Endothelial cell of umbilical vein (primary cell): ENCODE measurements around the gene CAMSAP3. TPM values are rescaled to one million over a fixed set of nuclear protein-coding genes. Genes with fewer than 3 reads are reported as not detected.

Experiments
- BruUV-seq: library from RNA; stranded (reverse); fragments of 400-500 nt; replicated peaks from 2 replicates; lab custom pipeline; 2021; lab: Mats Ljungman, UMichigan
- CTCF ChIA-PET: fragments of 300-600, 350-600 bp; sonication (Branson Sonifier 250); formaldehyde crosslinking; loops from one replicate; lab custom pipeline; 2021; ENCODE audit warnings: antibody characterized with exemption, inconsistent platforms; lab: Charles Lee
- POLR2A ChIA-PET: fragments of 300-600, 350-600 bp; sonication (Branson Sonifier 250); formaldehyde crosslinking; loops from one replicate; lab custom pipeline; 2021; ENCODE audit warnings: antibody characterized with exemption, inconsistent platforms; lab: Charles Lee
- DNase-seq: peaks from one replicate; pipeline ENCODE4 v3.0.0-alpha.2; 2011; ENCODE audit warnings: low read depth, low spot score
- FAIRE-seq: peaks from 2 replicates; lab custom pipeline; 2011; peaks lifted over from hg19 to GRCh38; lab: Jason Lieb, UNC
- H2AFZ ChIP-seq: 2 replicates; pipeline ENCODE4 v1.6.0; 2012; ENCODE audit warnings: low read depth, low read length, control low read depth, inconsistent platforms
- H3K27ac ChIP-seq: 2 replicates; pipeline ENCODE4 v1.5.1; 2011; ENCODE audit warnings: low read depth, mild to moderate bottlenecking, control low read depth, low read length, moderate library complexity; ENCODE audit not compliant: insufficient read depth
- H3K27me3 ChIP-seq, 2 experiments: 2 replicates each; pipeline versions ENCODE4 v1.6.0 to v1.6.1; 2011; ENCODE audit warnings: low read length in 2 of 2, mixed read lengths in 1 of 2; ENCODE audit not compliant: control insufficient read depth in 2 of 2, insufficient read depth in 2 of 2
- H3K36me3 ChIP-seq, 2 experiments: 2 replicates in 1 of 2; 3 replicates in 1 of 2; pipeline ENCODE4 v1.5.1; 2011; ENCODE audit warnings: low read length in 2 of 2, mild to moderate bottlenecking in 1 of 2, moderate library complexity in 1 of 2; ENCODE audit not compliant: control insufficient read depth in 2 of 2, insufficient read depth in 2 of 2; ENCODE audit errors: extremely low read depth in 1 of 2
- H3K4me1 ChIP-seq: 3 replicates; pipeline ENCODE4 v1.5.1; 2011; ENCODE audit warnings: mild to moderate bottlenecking, low read length; ENCODE audit not compliant: control insufficient read depth, insufficient read depth; ENCODE audit errors: extremely low read depth
- H3K4me2 ChIP-seq: 2 replicates; pipeline ENCODE4 v1.6.1; 2011; ENCODE audit warnings: low read length, control low read depth, mixed read lengths; ENCODE audit not compliant: insufficient read depth
- H3K4me3 ChIP-seq, 3 experiments: fragments of 200-600 bp in 1 of 3; sonication (generic), shearing (Covaris generic) in 1 of 3; replicated peaks in 1 of 3; 2 replicates each; pipeline ENCODE4 v1.5.1; 2011 to 2016; ENCODE audit warnings: control low read depth in 3 of 3, low read length in 3 of 3, mild to moderate bottlenecking in 2 of 3, inconsistent platforms in 1 of 3, low read depth in 1 of 3, moderate library complexity in 1 of 3; ENCODE audit not compliant: insufficient read depth in 1 of 3
- H3K79me2 ChIP-seq: 2 replicates; pipeline ENCODE4 v1.6.0; 2012; ENCODE audit warnings: low read length, inconsistent platforms; ENCODE audit not compliant: control insufficient read depth, insufficient read depth
- H3K9ac ChIP-seq: replicated peaks from 2 replicates; pipeline ENCODE3; 2011; ENCODE audit warnings: low read length, control low read depth; ENCODE audit not compliant: insufficient read depth; ENCODE audit errors: extremely low read depth
- H3K9me1 ChIP-seq: replicated peaks from 3 replicates; pipeline ENCODE4 v1.6.0; 2011; ENCODE audit warnings: mild to moderate bottlenecking, low read length; ENCODE audit not compliant: control insufficient read depth, insufficient read depth; ENCODE audit errors: extremely low read depth
- H3K9me3 ChIP-seq: replicated peaks from 2 replicates; pipeline ENCODE4 v1.5.1; 2012; ENCODE audit warnings: low read length, inconsistent platforms; ENCODE audit not compliant: control insufficient read depth, insufficient read depth
- H4K20me1 ChIP-seq: replicated peaks from 2 replicates; pipeline ENCODE3; 2011; ENCODE audit warnings: mild to moderate bottlenecking, low read length; ENCODE audit not compliant: control insufficient read depth, insufficient read depth; ENCODE audit errors: extremely low read depth
- EZH2 ChIP-seq: IDR thresholded peaks from 2 replicates; pipeline ENCODE4 v1.6.1; 2012; ENCODE audit warnings: borderline replicate concordance, low read depth, mild to moderate bottlenecking, moderate library complexity, low read length, inconsistent platforms; ENCODE audit not compliant: severe bottlenecking
- FOS ChIP-seq: IDR thresholded peaks from 2 replicates; pipeline ENCODE4 v1.6.1; 2011; ENCODE audit warnings: mild to moderate bottlenecking, low read length, moderate library complexity, borderline replicate concordance; ENCODE audit not compliant: insufficient read depth
- GATA2 ChIP-seq: IDR thresholded peaks from 2 replicates; pipeline ENCODE4 v1.7.0; 2011; ENCODE audit warnings: low read depth, mild to moderate bottlenecking, moderate library complexity, mixed read lengths, low read length; ENCODE audit not compliant: insufficient read length, insufficient read depth
- JUN ChIP-seq: IDR thresholded peaks from 2 replicates; pipeline ENCODE4 v1.6.1; 2011; ENCODE audit warnings: borderline replicate concordance, low read depth; ENCODE audit not compliant: insufficient read length, insufficient read depth
- MYC ChIP-seq: IDR thresholded peaks from one replicate; pipeline ENCODE4 v1.6.1; 2011; ENCODE audit warnings: mild to moderate bottlenecking, low read depth, low read length
- POLR2A ChIP-seq: IDR thresholded peaks from 2 replicates; pipeline ENCODE4 v1.6.1; 2012; ENCODE audit warnings: low read depth, mild to moderate bottlenecking, control low read depth, low read length
- POLR2AphosphoS5 ChIP-seq: IDR thresholded peaks from 2 replicates; pipeline ENCODE4 v1.6.1; 2012; ENCODE audit warnings: low read depth, mild to moderate bottlenecking, control low read depth, low read length, moderate library complexity; ENCODE audit not compliant: insufficient read depth
- dilution Hi-C: fragments of 300-500 bp; cut with MboI; formaldehyde crosslinking; loops from one replicate; pipeline ENCODE4 v1.15.0; 2019; ENCODE audit warnings: low sequenced_read_pairs; ENCODE audit not compliant: extremely low pct_ligation_motif_present
- intact Hi-C: fragments of 100-400 bp; cut with micrococcal nuclease; formaldehyde crosslinking; loops from one replicate; pipeline ENCODE4 v1.10.0; 2022
- polyA plus RNA-seq, 4 experiments: library from polyadenylated mRNA; depleted of rRNA in 3 of 4; stranded (reverse) in 3 of 4; unstranded in 1 of 4; fragments of >200 nt; gene quantifications; 2 replicates each; pipeline versions ENCODE4 v1.2.1 to v1.2.3, GENCODE V29; 2011 to 2012; ENCODE audit warnings: missing spikeins in 1 of 4
- total RNA-seq: library from RNA; stranded (reverse); gene quantifications from 2 replicates; pipeline ENCODE4 v1.2.3, GENCODE V29; 2021
- TF ChIP-seq, protein P1 (sequence below), 2 donors: IDR thresholded peaks; 1 replicate in 1 of 2; 2 replicates in 1 of 2; pipeline ENCODE4 v1.5.1; 2011; ENCODE audit warnings: low read length in 2 of 2, mild to moderate bottlenecking in 2 of 2, moderate library complexity in 2 of 2, control low read depth in 1 of 2, inconsistent platforms in 1 of 2, low read depth in 1 of 2; ENCODE audit not compliant: insufficient read depth in 1 of 2; ENCODE audit errors: extremely low read depth in 1 of 2
- TF ChIP-seq, protein P2 (sequence below): IDR thresholded peaks from 2 replicates; pipeline ENCODE4 v1.6.1; 2011; ENCODE audit not compliant: insufficient read depth, insufficient read length

Gene CAMSAP3
- total and polyA plus RNA-seq, 2 donors (not counting 3 experiments of a cell fraction or from before 2014, with no cell fraction given) = 0.11 to 0.22 TPM

DNA sequence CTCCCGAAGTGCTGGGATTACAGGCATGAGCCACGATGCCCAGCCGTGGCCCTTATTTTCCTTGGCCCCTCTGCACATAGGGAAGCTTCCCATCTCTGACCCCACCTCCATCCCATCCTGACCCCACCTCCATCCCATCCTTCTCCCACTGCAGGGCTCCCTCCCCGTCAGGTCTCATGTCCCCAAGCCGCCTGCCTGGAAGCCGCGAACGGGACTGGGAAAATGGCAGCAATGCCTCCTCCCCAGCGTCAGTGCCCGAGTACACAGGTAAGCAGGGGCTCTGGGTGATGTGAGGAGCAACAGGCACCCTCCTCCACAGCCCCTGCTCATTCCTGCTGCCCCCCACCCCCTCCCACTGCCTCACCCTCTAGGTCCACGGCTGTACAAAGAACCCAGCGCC is 21.5 kb downstream of the CAMSAP3 start:
- Histone ChIP-seq H3K36me3 (peaks cover 0 to 19% of the 10 kb centered on the region in 2 experiments), H4K20me1 (no peaks in the 10 kb centered on the region), H3K4me2 (no peak overlapping the region), H3K79me2 (no peaks in the 10 kb centered on the region), H3K27ac (no peak overlapping the region), H3K27me3 (no peaks in the 10 kb centered on the region), H3K4me1 (no peaks in the 10 kb centered on the region), H3K9me3 (no peaks in the 10 kb centered on the region), H2AFZ (no peak overlapping the region), H3K9ac (no peak overlapping the region), H3K4me3 (no peak overlapping the region), H3K9me1 (no peaks in the 10 kb centered on the region)
- TF ChIP-seq, protein P1, sequence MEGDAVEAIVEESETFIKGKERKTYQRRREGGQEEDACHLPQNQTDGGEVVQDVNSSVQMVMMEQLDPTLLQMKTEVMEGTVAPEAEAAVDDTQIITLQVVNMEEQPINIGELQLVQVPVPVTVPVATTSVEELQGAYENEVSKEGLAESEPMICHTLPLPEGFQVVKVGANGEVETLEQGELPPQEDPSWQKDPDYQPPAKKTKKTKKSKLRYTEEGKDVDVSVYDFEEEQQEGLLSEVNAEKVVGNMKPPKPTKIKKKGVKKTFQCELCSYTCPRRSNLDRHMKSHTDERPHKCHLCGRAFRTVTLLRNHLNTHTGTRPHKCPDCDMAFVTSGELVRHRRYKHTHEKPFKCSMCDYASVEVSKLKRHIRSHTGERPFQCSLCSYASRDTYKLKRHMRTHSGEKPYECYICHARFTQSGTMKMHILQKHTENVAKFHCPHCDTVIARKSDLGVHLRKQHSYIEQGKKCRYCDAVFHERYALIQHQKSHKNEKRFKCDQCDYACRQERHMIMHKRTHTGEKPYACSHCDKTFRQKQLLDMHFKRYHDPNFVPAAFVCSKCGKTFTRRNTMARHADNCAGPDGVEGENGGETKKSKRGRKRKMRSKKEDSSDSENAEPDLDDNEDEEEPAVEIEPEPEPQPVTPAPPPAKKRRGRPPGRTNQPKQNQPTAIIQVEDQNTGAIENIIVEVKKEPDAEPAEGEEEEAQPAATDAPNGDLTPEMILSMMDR (IDR thresholded peaks at IDR 0.05; ENCODE audit: extremely low read depth in 1 of 2, insufficient read depth in 1 of 2, low read depth in 1 of 2, low read length in 2 of 2) = no peak
- TF ChIP-seq EZH2 (no peak), POLR2AphosphoS5 (no peak), GATA2 (no peak), JUN (no peak), POLR2A (no peak), MYC (no peak), FOS (no peak)
- TF ChIP-seq, protein P2, sequence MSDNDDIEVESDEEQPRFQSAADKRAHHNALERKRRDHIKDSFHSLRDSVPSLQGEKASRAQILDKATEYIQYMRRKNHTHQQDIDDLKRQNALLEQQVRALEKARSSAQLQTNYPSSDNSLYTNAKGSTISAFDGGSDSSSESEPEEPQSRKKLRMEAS = no peak
- ChIA-PET CTCF (interaction anchor here (3.2 kb wide), 1 partner anchor 49 kb away, joined by 14 read pairs; no protein-coding TSS in a partner anchor), POLR2A (no interaction called here)
- FAIRE-seq (no peak), DNase-seq (no peak)
- dilution Hi-C loops (no loop called here), intact Hi-C loops (no loop called here)
- no TSS peak for BruUV-seq
